ENCODE data around the gene CDH4.

CDH4 gene

DNA sequence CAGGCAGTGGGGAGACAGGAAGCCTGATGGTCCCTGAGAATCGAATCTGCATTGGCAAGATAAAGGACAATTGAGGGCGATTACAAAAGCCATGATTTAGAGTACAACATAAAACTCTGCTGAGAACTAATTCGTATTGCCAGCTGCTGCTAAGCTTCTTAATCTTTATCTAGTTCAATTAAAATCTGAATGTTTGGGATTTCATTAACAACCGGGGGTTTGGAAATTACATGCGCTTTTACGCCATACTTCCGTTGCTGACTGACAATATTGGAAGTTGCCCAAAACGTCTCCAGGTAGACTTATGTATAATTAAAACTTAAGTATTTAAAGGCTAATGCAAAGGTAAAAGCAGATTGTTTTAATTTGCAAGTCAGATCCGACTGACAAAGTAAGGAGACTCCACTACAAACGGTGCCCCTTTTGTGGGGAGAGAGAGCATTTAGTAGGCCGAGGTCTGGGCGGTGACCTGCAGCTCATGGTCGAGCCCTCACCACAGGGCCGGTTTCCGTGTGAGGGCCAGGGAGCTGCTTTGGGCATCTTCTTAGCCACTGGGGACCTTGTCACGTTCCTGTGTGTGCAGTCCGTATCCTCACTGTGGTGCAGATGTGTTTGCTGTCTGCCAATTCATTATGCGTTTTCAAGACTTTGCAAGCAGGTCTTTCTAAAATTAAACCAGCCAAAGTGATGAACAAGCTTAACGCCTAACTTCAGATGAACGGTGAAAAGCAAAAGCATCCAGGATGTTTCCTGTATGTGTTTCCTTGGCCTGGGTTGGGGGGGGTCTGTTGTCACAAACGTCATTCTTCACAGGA is 49.9 kb downstream of the CDH4 start:
- DNase-seq (ENCODE audit: low read depth): no peak

DNA sequence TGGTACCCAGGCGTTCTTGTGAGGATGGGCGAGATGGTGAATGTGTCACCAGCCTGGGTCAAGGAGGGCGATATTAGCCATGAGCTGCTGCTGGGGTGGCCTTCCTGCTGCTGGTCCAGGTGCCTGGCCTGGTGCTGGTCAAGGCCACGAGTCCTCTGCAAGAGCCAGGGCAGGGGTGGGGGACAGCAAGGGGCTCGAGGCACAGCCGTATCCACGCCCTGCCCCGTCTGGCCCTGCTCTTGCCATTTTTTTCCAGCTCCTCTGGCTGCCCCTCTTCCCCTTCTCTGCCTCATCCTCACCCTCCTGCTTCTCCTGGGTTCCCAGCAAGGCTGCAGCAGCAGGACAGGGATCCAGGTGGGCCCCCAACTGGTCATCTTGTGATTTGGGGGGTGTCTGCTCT is 51.2 kb downstream of the CDH4 start:
- no peak for DNase-seq (ENCODE audit: low read depth)

GRCh38 chr20:61303675-61304074 is 51.6 kb downstream of the CDH4 start:
- DNase-seq (ENCODE audit: low read depth): no peak

DNA sequence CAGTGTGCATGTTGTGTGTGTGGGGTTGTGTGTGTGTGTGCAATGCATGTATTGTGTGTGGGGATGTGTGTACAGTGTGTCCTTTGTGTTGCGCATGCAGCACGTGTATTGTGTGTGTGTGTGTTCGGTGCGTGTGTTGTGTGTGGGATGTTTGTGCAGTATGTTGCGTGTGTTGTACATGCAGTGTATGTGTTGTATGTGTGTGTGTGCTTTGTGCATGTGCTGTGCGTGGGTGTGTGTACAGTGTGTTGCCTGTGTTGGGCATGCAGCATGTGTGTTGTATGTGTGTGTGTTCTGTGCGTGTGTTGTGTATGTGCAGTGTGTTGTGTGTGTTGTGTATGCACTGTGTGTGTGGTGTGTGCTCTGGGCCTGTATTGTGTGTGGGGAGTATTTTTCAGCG is 52.7 kb downstream of the CDH4 start:
- no peak for DNase-seq (ENCODE audit: low read depth)

GRCh38 chr20:61306937-61307475 is 54.9 kb downstream of the CDH4 start:
- no peak for DNase-seq (ENCODE audit: low read depth)

- DNase-seq (ENCODE audit: low read depth): no peak
These were observed 55.8 kb downstream of the CDH4 start for GRCh38 chr20:61307686-61308476.

- no peak for DNase-seq (ENCODE audit: low read depth)
These were observed 56.4 kb downstream of the CDH4 start for GRCh38 chr20:61308477-61308774.

DNA sequence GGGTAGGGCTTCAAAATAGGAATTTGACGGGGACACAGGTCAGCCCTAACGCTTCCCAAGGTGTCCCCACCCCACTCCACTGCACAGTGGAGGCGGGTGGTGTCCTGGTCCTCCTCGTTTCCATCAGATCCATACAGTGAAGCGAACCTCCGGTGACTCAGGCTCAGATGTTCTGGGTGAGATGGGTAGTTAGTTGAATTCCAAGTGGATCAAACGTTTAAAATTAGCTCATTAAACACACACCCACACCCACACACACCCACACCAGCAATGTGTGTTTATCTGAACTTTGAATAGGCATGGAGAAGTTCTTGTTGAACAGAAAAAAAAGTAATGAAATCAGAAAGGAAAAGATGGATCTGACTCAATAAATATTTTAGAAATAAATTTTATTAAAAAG is 58.9 kb downstream of the CDH4 start:
- DNase-seq (ENCODE audit: low read depth): no peak

- DNase-seq (ENCODE audit: low read depth): no peak
These were observed 59.8 kb downstream of the CDH4 start for GRCh38 chr20:61311656-61312387.

DNA sequence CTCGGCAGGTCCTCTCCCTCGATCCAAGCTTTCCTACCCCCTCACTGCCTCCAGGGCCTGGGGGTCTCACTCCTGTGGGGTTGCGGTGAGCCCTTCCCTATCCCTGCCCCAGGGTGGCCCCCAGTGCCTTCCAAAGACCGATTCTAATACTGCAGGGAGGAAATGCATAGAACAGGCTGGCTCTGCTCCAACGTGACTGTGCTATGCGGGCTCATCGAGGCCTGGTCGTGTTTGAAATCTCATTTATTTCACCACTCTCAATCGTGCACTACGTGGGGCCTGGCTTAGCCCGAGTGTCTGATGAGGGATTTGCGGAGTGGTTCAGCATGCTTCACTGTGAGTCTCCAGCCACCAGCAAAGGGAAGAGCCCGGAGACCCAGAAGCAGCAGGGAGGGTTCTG is 60.9 kb downstream of the CDH4 start:
- DNase-seq (ENCODE audit: low read depth): no peak

GRCh38 chr20:61313396-61313795 is 61.3 kb downstream of the CDH4 start:
- DNase-seq (ENCODE audit: low read depth): no peak

DNA sequence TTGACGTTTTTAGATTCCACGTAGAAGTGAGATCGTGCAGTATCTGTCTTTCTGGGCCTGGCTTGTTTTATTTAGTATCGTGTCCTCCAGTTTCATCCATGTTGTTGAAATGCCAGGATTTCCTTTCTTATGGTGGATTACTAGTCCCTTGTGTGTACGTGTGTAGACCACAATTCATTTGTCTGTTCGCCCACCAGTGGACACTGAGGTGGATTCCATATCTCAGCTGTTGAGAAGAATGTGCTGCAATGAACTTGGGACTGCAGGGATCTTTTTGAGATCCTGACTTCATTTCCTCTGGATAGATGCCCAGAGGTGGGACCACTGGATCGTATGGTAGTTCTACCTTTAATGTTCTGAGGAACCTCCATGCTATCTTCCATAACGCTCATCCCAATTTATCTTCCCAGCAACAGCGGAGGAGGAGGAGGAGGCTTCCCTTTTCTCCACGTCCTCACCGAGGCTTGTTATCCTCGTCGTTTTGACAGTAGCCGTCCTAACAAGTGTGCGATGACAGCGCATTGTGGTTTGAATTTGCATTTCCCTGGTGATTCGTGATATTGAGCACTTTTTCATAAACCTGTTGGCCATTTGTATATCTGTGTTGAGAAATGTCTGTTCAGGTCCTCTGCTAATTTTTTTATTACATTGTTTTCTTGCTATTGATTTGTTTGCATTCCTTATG is 62.4 kb downstream of the CDH4 start:
- DNase-seq (ENCODE audit: low read depth): no peak

DNA sequence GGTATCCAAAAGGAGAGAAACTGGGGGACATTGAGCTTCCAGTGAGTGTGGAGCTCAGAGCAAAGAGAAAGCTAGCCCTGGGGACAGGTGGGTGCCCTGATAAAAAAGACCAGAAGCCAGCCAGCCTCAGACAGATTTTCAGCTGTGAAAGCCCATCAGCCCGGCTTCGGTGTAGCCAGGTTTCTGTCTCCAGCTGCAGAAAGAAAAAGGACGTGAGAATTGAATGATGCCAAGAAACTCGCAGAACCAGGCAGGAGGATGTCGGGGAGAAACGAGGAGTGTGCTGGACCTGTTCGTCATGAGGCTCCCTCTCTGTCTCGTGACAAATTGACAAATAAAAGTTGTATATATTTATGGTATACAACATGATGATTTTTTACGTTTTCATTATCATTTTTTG is 63.3 kb downstream of the CDH4 start:
- no peak for DNase-seq (ENCODE audit: low read depth)

- DNase-seq (ENCODE audit: low read depth): no peak
These were observed 64.3 kb downstream of the CDH4 start for GRCh38 chr20:61316346-61316745.

DNA sequence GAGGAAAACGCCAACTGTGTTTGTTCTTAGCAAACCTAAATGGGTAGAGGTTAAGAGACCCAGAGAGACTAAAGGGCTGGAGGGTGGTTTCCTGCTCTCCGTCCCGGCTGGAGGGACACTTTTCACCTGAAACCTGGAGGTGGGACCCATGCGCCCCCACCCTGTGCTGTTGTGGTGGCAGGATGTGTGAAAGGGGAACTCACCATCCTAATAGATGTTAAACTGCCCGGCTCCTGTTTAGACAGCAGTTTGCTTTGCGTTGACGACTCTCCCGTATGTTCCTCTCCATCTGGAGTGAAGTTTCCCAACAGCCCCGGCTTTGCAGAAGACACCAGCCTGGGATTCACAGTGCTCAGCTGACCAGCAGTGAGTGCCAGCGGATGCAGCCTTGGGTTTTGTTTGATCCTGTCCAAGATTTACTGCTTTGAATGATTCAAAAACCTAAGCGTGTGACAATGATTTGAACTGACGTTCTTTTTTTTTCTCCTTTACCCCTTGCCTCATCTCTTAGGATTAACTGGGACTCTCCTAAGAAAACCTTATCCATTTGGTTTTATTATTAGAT is 66.0 kb downstream of the CDH4 start:
- no peak for DNase-seq (ENCODE audit: low read depth)

DNA sequence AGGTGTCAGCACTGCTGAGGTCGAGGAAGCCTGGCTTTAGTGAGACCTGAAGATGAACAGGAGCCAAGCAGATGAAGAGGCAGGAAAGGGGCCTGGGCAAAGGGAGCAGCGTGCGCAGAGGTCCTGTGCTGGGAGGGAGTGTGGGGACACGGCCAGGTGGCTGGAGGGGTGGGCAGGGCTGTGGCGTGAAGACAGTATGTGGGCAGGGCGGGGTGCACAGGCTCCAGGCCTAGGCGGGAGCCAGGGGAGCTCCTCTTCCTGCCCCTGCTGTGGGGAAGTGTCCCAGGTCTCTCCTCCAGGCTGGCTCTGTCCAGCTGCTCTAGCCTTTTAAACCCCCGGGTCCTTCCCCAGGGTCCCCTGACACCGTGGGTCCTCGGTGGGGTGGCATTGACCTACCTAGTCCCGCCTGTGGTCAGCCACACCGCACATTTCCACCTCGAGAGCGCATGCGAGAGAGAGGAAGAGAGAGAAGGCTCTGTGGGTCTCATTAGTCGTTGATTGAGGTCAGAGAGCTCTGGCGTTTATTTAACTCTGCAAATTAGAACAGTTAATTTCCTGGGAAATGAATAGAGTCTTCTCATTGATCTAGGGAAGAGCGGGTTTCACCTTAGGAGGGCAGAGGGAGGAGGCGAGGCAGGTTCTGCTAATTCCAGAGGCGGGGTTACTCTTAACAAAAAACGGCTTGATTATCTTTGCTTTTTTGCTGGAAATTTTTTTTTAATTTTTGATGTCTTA is 68.8 kb downstream of the CDH4 start:
- no peak for DNase-seq (ENCODE audit: low read depth)

DNA sequence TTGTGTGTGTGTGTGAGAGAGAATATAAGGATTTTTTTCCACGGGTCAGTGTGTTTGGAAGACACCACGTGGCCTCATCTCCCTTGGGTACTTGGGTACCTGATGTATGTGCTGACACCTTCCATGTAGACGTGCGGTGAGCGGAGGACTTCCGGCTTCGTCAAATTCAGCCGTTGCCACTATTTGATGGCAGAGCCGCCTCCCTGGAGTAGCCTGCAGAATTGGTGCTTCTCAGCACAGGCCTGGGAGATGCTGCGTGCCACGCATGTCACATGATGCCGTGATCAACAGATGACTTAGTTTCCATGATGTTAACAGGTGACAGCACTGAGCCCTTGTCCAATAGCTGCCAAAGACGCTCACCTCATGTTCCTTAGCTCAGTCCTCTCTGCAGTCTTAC is 69.4 kb downstream of the CDH4 start:
- no peak for DNase-seq (ENCODE audit: low read depth)

DNA sequence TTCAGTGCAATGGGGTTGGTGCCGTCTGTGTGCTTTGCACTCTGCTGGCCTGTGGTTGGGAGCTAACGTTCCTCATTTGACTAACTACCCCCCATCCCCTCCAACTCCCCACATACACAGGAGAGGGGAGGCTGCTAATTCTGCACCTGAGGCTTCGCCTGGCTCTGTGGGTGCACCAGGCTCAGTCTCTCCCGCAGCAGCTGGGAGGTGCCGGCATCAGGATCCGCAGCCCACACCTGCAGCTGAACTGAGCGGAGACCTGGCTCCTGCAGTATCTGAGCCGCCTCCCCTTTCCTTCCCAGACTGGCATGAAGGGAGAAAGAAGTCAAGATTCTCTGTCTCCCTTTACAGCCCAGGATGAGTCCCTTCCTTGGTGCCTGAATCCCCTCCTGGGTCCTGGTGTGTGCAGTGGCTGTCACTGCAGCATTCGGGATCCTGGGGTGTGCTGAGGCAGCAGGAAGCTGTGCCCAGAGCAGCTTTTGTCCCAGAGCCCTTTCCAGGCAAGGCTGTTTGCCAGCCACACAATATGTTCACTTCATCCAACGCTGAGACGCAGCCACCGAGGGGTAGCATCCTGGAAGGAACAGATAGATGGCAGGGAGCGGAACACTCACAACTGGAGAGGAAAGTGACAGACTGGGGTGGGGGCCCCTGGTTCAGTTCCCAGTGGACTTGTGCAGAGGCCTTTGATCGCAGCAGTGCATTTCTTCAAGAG is 70.2 kb downstream of the CDH4 start:
- DNase-seq (ENCODE audit: low read depth): no peak

GRCh38 chr20:61324906-61325305 is 72.8 kb downstream of the CDH4 start:
- DNase-seq (ENCODE audit: low read depth): no peak

- DNase-seq (ENCODE audit: low read depth): no peak
These were observed 73.7 kb downstream of the CDH4 start for GRCh38 chr20:61325718-61326117.

Measured in EH (cell line).